ENCODE results near the gene LRRTM4.

DNA sequence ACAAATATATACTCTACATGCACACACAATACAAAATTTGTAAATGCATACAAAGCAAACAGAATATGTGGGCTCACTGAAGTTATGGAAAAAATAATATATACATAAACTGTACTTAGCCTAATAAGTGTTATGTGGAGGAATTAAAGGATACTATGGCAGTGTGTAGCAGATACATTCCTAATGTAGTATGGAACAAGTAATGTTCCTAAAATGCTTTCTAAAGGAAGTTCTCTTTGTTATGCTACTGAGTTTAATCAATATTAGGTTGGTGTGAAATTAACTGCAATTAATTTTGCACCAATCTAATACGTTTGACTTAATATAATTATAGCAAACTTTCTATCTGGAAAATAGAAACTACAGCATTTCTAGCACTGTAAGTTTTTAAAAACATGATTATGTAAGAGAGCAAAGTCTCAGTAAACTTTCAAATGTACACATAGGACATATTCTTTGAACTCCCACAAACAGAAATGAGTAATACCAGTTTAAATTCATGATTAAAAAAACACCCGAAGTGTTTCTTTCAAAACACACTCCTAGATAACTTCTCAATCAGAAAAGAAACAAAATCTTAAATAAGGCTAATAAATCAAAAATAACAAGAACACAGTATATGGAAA, 331.3 kb downstream of the LRRTM4 start:
- no peak for TF ChIP-seq POLR2A (IDR thresholded peaks at IDR 0.05)
- TF ChIP-seq, protein P1, sequence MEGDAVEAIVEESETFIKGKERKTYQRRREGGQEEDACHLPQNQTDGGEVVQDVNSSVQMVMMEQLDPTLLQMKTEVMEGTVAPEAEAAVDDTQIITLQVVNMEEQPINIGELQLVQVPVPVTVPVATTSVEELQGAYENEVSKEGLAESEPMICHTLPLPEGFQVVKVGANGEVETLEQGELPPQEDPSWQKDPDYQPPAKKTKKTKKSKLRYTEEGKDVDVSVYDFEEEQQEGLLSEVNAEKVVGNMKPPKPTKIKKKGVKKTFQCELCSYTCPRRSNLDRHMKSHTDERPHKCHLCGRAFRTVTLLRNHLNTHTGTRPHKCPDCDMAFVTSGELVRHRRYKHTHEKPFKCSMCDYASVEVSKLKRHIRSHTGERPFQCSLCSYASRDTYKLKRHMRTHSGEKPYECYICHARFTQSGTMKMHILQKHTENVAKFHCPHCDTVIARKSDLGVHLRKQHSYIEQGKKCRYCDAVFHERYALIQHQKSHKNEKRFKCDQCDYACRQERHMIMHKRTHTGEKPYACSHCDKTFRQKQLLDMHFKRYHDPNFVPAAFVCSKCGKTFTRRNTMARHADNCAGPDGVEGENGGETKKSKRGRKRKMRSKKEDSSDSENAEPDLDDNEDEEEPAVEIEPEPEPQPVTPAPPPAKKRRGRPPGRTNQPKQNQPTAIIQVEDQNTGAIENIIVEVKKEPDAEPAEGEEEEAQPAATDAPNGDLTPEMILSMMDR (IDR thresholded peaks at IDR 0.05), result no peak
- no peak for TF ChIP-seq POLR2AphosphoS5 (IDR thresholded peaks at IDR 0.05)
- no peak for TF ChIP-seq EP300 (IDR thresholded peaks at IDR 0.05; ENCODE audit: low read depth)

Measured in transverse colon (tissue), 4 donors.